Measurements from ENCODE around the gene SCYGR5.

DNA sequence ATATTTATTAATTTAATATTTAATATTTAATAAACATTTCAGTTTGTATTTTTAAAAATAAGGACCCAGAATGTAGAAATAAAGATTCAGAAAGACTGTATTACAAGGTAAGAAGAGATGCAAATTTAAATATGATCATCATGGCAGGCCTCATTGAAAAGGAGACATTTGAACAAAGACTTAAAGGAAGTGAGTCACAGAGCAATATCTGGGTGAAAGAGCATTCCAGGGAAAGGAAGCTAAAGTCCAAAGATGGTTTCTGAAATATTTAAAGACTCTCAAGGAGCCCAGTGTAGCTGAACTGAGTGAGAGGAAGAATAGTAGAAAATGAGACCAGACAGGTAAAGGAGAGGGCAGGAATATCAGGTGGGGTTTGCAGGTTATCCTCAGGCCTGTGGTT is 43.4 kb upstream of the SCYGR5 start:
- TF ChIP-seq, protein P1, sequence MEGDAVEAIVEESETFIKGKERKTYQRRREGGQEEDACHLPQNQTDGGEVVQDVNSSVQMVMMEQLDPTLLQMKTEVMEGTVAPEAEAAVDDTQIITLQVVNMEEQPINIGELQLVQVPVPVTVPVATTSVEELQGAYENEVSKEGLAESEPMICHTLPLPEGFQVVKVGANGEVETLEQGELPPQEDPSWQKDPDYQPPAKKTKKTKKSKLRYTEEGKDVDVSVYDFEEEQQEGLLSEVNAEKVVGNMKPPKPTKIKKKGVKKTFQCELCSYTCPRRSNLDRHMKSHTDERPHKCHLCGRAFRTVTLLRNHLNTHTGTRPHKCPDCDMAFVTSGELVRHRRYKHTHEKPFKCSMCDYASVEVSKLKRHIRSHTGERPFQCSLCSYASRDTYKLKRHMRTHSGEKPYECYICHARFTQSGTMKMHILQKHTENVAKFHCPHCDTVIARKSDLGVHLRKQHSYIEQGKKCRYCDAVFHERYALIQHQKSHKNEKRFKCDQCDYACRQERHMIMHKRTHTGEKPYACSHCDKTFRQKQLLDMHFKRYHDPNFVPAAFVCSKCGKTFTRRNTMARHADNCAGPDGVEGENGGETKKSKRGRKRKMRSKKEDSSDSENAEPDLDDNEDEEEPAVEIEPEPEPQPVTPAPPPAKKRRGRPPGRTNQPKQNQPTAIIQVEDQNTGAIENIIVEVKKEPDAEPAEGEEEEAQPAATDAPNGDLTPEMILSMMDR (IDR thresholded peaks at IDR 0.05): no peak
- TF ChIP-seq POLR2A (IDR thresholded peaks at IDR 0.05): no peak

Measured in uterus (tissue), 2 donors.